IPS DF 4.7 (cell line): ENCODE data around the gene COL6A2.
"Not testable (repeated sequence)": the region's sequence is repeated elsewhere in the genome, so short reads cannot be mapped to it uniquely, and the experiment has no call there.

ENCODE experiments used
- DNase-seq: peaks from one replicate; pipeline ENCODE4 v3.0.0-alpha.2; 2013; ENCODE audit warnings: low spot score; ENCODE audit errors: extremely low read depth

Gene COL6A2

DNA sequence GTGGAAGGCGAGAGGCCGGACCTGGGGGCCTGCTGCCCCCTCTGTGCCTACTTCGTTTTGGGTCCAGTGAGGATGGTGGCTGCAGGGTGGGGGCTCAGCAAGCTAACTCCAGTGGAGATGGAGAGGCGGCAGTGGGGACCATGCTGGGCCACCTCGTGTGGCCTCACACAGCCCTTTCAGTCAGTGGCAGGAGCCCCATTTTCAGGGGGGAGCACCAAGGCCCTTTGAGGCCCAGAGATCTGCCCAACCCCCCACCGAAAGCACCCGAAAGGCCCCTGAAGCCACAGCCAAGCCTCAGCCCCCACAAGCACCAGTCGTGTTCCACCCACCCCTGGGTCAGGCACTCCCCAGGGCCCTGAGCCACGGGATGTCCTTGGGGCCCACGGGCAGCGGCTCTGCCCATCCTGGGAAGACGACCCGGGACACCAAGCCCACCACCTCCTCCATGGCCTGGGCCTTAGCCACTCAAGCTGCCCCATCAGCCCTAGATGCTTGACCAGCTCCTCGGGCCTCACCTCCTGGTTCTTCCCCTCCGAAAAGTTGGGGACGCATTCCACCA, 57.1 kb downstream of the COL6A2 start:
- no peak for DNase-seq

DNA sequence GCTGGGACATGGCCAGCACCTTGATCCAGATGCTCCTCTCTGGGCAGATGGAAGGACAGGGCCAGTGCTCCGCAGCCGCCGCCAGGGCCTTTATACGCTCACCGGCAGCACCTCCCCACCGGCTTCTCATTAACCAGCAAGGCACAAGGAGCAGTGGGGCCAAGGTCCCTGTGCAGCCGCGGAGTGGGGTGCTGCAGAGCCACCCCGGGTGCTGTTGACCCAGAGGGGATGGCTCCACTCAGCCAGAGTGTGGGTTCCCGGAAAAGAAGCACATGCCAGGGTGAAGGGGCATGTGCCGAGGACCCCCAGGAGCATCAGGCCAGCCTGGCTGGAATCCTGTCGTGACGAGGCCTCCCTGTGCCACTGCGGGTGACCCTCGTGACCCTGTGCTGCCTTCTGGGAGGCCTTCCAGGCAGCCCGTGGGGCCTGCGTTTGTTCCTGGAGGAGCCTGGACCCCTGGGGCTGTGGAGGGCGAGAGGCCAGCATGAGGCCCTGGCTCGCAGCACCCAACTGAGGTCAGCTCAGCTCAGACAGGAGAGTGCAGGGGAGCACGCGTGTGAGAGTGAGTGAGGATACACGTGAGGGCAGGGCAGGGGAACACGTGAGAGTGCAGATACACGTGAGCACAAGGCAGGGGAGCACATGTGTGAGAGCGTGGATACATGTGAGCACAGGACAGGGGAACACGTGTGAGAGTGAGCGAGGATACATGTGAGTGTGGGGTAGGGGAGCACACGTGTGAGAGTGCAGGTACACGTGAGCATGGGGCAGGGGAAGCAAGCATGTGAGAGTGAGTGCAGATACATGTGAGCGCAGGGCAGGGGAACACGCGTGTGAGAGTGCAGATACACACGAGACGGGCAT, 57.8 kb downstream of the COL6A2 start, which contains the start of gene FTCD:
Gene FTCD, minus strand, starts transcription at position 66 of the 864 bp plus-strand sequence. Its CDS starts 56 bp downstream, at position 10.
- DNase-seq: no peak

GRCh38 chr21:46156378-46156645, 58.4 kb downstream of the COL6A2 start:
- DNase-seq: no peak

DNA sequence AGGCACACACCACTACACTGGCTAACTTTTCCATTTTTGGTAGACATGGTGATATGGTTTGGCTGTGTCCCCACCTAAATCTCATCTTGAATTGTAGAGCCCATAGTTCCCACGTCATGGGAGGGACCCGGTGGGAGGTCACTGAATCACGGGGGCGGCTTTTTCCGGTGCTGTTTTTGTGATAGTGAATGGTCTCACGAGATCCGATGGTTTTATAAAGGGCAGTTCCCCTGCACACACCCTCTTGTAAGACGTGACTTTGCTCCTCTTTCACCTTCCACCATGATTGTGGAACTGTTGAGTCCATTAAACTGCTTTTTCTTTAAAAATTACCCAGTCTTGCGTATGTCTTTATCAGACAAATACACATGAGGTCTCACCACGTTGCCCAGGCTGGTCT, 58.8 kb downstream of the COL6A2 start:
- no peak for DNase-seq

- no peak for DNase-seq
Measured at GRCh38 chr21:46157396-46157986, 59.6 kb downstream of the COL6A2 start.

- DNase-seq: no peak
Measured at GRCh38 chr21:46157987-46158451, 60.1 kb downstream of the COL6A2 start.

- no peak for DNase-seq
Measured at GRCh38 chr21:46158666-46159300, 60.9 kb downstream of the COL6A2 start.

GRCh38 chr21:46159390-46159789, 61.5 kb downstream of the COL6A2 start:
- DNase-seq: no peak

DNA sequence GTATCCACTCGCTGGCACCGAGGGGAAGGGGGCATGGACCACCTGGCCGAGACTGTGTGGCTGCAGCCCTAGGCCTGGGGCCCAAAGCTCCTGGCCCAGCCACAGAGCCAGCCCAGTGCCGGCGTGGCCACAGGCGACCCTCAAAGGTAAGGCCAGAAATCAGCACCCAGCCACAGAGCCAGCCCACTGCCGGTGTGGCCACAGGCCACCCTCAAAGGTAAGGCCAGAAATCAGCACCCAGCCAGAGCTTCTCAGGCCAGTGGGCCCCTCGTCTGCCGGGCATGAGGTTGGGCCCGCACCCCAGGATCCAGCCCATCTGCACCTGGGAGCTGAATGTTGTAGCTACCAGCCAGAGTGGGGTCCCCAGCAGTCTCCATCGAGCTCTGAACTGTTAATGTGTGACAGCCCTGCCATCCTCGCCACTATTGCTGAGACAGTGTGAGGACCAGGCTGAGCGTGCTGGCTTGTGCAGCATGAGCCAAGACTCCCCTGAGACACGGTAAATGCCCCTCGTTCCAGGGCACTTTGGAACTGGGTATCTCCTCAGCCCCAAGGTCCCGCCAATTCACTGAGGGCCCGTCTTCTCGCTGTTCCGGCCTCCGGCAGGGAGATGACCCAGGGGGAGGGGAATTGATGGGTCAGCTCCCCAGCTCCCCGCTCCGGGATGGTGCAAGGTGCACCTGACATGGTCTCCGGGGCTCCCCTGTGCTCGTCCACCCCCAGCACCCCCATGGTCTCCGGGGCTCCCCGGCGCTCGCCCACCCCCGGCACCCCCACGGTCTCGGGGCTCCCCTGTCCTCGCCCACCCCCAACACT, 62.1 kb downstream of the COL6A2 start:
- no peak for DNase-seq

GRCh38 chr21:46160657-46160906, 62.7 kb downstream of the COL6A2 start:
- DNase-seq: no peak

DNA sequence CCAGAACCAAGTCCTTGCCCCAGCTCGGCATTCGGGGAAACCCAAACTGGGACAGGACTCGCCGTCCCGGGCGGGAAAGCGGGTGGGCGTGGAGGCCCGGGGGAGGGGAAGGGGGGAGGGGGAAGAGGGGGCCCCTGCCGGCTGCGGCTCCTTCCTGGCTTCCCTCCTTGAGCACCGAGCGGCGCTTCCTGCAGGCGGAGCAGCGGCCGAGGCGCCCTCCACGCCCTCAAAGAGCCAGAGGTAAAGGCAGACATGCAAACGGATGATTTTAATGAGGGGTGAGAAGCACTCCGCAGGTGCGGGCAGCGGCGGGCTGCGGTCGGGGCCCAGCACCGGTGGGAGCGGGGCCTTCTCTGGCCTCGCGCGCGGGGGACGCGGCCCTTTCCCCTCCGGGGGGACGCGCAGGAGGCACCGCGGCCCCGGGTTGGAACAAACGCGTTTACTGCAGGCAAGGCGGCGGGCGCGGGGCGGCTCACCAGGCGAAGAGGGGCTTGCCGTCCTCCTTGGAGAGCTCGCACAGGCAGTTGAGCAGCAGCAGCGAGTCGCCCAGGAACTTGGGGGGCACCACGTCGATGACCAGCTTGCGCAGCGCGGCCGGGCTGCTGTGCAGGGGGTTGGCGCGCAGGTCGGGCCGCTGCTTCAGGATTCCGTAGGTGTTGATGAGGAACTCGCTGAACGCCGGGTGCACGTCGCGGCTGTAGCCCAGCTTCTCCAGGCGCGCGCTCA, 63.2 kb downstream of the COL6A2 start:
- no peak for DNase-seq

DNA sequence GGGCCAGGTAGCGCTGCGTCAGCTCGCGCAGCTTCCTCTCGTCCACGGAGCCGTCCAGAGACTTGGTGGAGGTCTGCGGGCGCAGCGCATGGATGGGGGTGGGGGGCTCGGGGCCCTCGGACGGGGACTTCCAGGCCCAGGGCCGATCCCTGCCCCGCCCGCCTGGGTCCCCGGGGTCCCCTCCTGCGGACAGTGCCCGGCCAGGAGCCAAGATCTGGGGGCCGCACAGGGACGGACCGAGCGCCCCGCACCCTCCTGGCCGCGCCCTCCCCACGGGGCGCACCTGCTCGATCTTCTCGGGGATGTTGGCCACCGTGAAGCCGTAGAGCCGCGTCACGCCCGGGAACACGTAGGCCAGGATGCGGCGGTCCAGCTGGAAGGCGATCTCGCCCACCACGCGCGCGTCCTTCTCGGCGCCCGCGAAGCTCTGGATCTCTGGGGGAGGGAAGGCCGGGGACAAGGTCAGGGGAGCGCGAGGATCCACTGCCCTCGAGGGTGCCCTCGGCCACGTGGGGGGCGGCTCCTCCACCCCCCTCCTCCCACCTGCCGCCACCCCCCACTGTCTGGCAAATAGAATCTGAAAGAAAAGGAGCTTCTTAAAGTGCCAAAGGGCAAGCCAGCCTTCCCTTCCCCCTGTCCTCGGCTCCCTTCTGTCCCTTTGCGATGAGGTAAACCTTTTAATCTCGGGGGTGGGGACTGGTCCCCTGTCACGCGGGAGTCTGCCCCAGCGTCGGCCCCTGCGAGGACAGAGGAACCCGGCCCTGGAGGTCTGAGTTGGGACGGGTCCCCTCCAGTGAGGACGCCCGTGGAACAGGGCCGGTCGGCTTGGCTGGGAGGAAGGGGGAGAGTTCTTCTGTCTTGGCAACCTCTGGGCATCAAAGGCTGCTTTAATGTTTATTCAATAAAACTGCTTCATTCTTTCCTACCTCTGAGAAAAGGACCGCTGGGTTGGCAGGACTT, 64.0 kb downstream of the COL6A2 start:
- no peak for DNase-seq

DNA sequence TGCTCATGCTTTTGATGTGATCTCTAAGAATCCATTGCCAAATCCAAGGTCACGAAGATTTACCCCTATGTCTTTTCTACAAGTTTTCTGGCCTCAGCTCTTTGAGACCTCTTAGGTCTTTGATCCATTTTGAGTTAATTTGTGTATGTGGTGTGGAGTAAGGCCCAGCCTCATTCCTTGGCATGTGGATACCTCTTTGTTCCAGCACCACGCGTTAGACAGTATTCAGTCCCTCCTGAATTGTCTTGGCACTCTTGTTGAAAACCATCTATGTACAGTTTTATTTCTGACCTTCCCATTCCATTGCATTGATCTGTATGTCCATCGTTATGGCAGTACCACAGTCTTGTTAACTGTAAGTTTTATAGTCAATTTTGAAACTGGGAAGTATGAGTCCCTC, 65.5 kb downstream of the COL6A2 start:
- no peak for DNase-seq

GRCh38 chr21:46165098-46165497, 67.2 kb downstream of the COL6A2 start:
- no peak for DNase-seq

DNA sequence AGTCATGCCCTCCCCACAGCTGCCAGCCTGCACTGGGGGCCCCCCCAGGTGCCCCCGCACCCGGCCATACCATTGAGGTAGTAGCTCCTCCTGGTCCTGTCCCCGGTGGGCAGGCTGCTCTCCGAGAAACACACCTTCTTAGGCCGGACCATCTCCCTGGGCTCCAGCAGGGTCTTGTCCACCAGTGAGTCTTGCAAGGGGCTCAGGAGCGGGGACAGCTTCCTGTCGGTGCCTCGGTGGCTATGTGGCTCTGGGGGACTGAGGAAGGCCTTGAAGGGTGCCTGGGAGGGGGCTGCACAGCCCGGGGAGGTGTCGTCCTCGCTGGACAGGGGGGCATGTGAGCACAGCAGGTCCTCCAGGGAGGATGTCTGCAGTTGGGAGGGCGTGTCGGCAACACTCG, 70.3 kb downstream of the COL6A2 start:
- DNase-seq: no peak

DNA sequence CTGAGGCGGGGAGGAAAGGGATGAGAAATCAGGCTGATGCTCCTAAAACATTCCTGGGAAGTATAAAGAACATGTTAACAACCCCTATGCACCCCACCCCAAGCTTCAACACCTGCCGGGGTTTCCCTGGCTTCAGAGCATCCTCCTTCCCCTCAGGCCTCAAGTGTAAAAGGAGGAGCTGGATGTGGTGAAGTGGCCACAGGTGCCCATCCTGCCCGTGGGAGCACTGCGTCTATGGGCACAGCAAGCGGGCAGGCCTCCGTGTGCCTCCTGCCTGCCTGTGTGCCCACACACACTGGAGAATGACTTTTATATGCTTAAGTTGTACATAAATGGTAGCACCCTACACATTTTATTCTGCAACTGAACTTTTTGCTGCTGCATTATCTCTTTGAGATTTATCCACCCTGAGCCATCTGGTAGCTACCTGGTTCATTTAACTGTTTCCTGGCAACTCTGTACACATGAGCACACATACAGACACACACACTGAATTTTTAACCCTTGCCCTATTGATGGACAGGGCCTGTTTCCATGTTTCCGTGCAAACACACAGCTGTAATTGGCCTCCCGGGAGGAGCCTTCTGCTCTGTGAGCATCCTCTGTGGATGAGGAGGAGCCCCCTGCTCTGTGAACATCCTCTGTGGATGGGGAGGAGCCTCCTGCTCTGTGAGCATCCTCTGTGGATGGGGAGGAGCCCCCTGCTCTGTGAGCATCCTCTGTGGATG, 70.9 kb downstream of the COL6A2 start:
- no peak for DNase-seq

GRCh38 chr21:46170436-46171193, 72.7 kb downstream of the COL6A2 start:
- DNase-seq: not testable (repeated sequence)

GRCh38 chr21:46171585-46171984, 73.7 kb downstream of the COL6A2 start:
- no peak for DNase-seq
